ENCODE measurements around the gene ERG. TPM values are rescaled to one million over a fixed set of nuclear protein-coding genes. Genes with fewer than 3 reads are reported as not detected.

Gene ERG
- total RNA-seq, 2 experiments from 2014 or later = not detected

GRCh38 chr21:38492007-38492406 is 6.3 kb downstream of the ERG start:
- H3K36me3 ChIP-seq (ENCODE audit: insufficient read depth, low read length) = no peaks in the 10 kb centered on the region
- ChIA-PET CTCF (no interaction called here), POLR2A (no interaction called here)
- no peak overlapping the region for H3K4me3 ChIP-seq (ENCODE audit: low read length)
- Mint-ChIP-seq H3K27ac (no peak overlapping the region), H3K36me3 (ENCODE audit: low read depth) (no peaks in the 10 kb centered on the region), H3K4me1 (ENCODE audit: low read depth) (no peaks in the 10 kb centered on the region), H3K9me3 (no peaks in the 10 kb centered on the region), H3K4me3 (no peak overlapping the region), H3K27me3 (peaks cover 67% of the 10 kb centered on the region)
- TF ChIP-seq, protein P1, sequence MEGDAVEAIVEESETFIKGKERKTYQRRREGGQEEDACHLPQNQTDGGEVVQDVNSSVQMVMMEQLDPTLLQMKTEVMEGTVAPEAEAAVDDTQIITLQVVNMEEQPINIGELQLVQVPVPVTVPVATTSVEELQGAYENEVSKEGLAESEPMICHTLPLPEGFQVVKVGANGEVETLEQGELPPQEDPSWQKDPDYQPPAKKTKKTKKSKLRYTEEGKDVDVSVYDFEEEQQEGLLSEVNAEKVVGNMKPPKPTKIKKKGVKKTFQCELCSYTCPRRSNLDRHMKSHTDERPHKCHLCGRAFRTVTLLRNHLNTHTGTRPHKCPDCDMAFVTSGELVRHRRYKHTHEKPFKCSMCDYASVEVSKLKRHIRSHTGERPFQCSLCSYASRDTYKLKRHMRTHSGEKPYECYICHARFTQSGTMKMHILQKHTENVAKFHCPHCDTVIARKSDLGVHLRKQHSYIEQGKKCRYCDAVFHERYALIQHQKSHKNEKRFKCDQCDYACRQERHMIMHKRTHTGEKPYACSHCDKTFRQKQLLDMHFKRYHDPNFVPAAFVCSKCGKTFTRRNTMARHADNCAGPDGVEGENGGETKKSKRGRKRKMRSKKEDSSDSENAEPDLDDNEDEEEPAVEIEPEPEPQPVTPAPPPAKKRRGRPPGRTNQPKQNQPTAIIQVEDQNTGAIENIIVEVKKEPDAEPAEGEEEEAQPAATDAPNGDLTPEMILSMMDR (IDR thresholded peaks at IDR 0.05) = no peak
- H3K9me3 ChIP-seq (ENCODE audit: control insufficient read depth in 1 of 2, insufficient read depth in 1 of 2, low read length in 2 of 2) = no peaks in the 10 kb centered on the region
- intact Hi-C loops (cut with DNase I, micrococcal nuclease) = no loop called here
- H3K27me3 ChIP-seq (ENCODE audit: control insufficient read depth in 1 of 2, insufficient read depth in 2 of 2, low read length in 2 of 2) = peaks cover 3 to 6% of the 10 kb centered on the region in 2 experiments
- DNase-seq = no peak
- no peaks in the 10 kb centered on the region for H3K4me1 ChIP-seq (ENCODE audit: insufficient read depth, low read length)
- no peak overlapping the region for H3K27ac ChIP-seq (ENCODE audit: low read depth in 1 of 2, low read length in 2 of 2)
- no peak for ATAC-seq (ENCODE audit: poor library complexity)

- Mint-ChIP-seq H3K36me3 (ENCODE audit: low read depth) (no peaks in the 10 kb centered on the region), H3K27ac (no peak overlapping the region), H3K4me3 (no peak overlapping the region), H3K4me1 (ENCODE audit: low read depth) (no peaks in the 10 kb centered on the region), H3K9me3 (no peaks in the 10 kb centered on the region), H3K27me3 (peaks cover 64% of the 10 kb centered on the region)
- ChIA-PET POLR2A (no interaction called here), CTCF (no interaction called here)
- Histone ChIP-seq H3K27me3 (ENCODE audit: control insufficient read depth in 1 of 2, insufficient read depth in 2 of 2, low read length in 2 of 2) (peaks cover 3 to 6% of the 10 kb centered on the region in 2 experiments), H3K9me3 (ENCODE audit: control insufficient read depth in 1 of 2, insufficient read depth in 1 of 2, low read length in 2 of 2) (no peaks in the 10 kb centered on the region), H3K36me3 (ENCODE audit: insufficient read depth, low read length) (no peaks in the 10 kb centered on the region), H3K4me1 (ENCODE audit: insufficient read depth, low read length) (no peaks in the 10 kb centered on the region), H3K4me3 (ENCODE audit: low read length) (no peak overlapping the region), H3K27ac (ENCODE audit: low read depth in 1 of 2, low read length in 2 of 2) (no peak overlapping the region)
- no peak for DNase-seq
- intact Hi-C loops (cut with DNase I, micrococcal nuclease) = no loop called here
- TF ChIP-seq, protein P1 (IDR thresholded peaks at IDR 0.05) = no peak
- ATAC-seq (ENCODE audit: poor library complexity) = no peak
Observed at GRCh38 chr21:38491536-38491935, 6.7 kb downstream of the ERG start.

GRCh38 chr21:38490411-38491020 is 7.8 kb downstream of the ERG start:
- no peak overlapping the region for H3K27ac Mint-ChIP-seq
- peaks cover 3% of the 10 kb centered on the region in 2 experiments for H3K27me3 ChIP-seq (ENCODE audit: control insufficient read depth in 1 of 2, insufficient read depth in 2 of 2, low read length in 2 of 2)
- intact Hi-C loops (cut with DNase I, micrococcal nuclease) = no loop called here

More at GRCh38 chr21:38490411-38491020, 7.8 kb downstream of the ERG start:
- H3K4me1 ChIP-seq (ENCODE audit: insufficient read depth, low read length) = no peaks in the 10 kb centered on the region
- H3K9me3 ChIP-seq (ENCODE audit: control insufficient read depth in 1 of 2, insufficient read depth in 1 of 2, low read length in 2 of 2) = no peaks in the 10 kb centered on the region
- ChIA-PET POLR2A (no interaction called here), CTCF (no interaction called here)
- H3K9me3 Mint-ChIP-seq = no peaks in the 10 kb centered on the region
- ATAC-seq (ENCODE audit: poor library complexity) (no peak), DNase-seq (no peak)
- TF ChIP-seq, protein P1 (IDR thresholded peaks at IDR 0.05) = no peak
- H3K4me1 Mint-ChIP-seq (ENCODE audit: low read depth) = no peaks in the 10 kb centered on the region
- H3K27ac ChIP-seq (ENCODE audit: low read depth in 1 of 2, low read length in 2 of 2) = no peak overlapping the region
- H3K36me3 Mint-ChIP-seq (ENCODE audit: low read depth) = no peaks in the 10 kb centered on the region
- no peaks in the 10 kb centered on the region for H3K36me3 ChIP-seq (ENCODE audit: insufficient read depth, low read length)
- peaks cover 57% of the 10 kb centered on the region for H3K27me3 Mint-ChIP-seq
- no peak overlapping the region for H3K4me3 Mint-ChIP-seq
- no peak overlapping the region for H3K4me3 ChIP-seq (ENCODE audit: low read length)

Measured in CD4-positive, alpha-beta T cell (primary cell).